SKM-1 treated with dmso at 0.1 percent for 144 hours (cell line): ENCODE results near the gene GPR150.

Source experiments
- DNase-seq: peaks from one replicate; lab custom pipeline; 2025; ENCODE audit not compliant: unreplicated experiment; lab: John Stamatoyannopoulos, UW

The GPR150 gene

GRCh38 chr5:95649842-95650620 lies 30.1 kb downstream of the GPR150 start:
- no peak for DNase-seq

GRCh38 chr5:95652849-95653248 lies 33.0 kb downstream of the GPR150 start:
- DNase-seq: no peak

GRCh38 chr5:95654196-95654595 lies 34.3 kb downstream of the GPR150 start:
- DNase-seq: no peak

- DNase-seq: no peak
These were observed 35.7 kb downstream of the GPR150 start for GRCh38 chr5:95655575-95655974.

- DNase-seq: no peak
These were observed 40.2 kb downstream of the GPR150 start for GRCh38 chr5:95660060-95660459.

- no peak for DNase-seq
These were observed 43.1 kb downstream of the GPR150 start for GRCh38 chr5:95662946-95663345.

GRCh38 chr5:95664204-95664786 lies 44.4 kb downstream of the GPR150 start:
- DNase-seq: peak; percentile 33

GRCh38 chr5:95667061-95667618 lies 47.3 kb downstream of the GPR150 start:
- DNase-seq: peak; percentile 75

- no peak for DNase-seq
These were observed 47.8 kb downstream of the GPR150 start for GRCh38 chr5:95667678-95668077.

GRCh38 chr5:95668216-95668615 lies 48.3 kb downstream of the GPR150 start:
- no peak for DNase-seq

GRCh38 chr5:95668728-95669127 lies 48.8 kb downstream of the GPR150 start:
- no peak for DNase-seq

- DNase-seq: no peak
These were observed 49.7 kb downstream of the GPR150 start for GRCh38 chr5:95669540-95669939.

- DNase-seq: no peak
These were observed 50.1 kb downstream of the GPR150 start for GRCh38 chr5:95669985-95670384.

- no peak for DNase-seq
These were observed 50.7 kb downstream of the GPR150 start for GRCh38 chr5:95670568-95670967.
